HEK293 (cell line): ENCODE results near the gene FILIP1L.

Experiments used
- ATF2 ChIP-seq: fragments of 450-650 bp; formaldehyde crosslinking; IDR thresholded peaks from 2 replicates; pipeline ENCODE4 v1.5.1; 2016; ENCODE audit warnings: missing biosample characterization, missing genetic modification characterization, low read depth
- SP7 ChIP-seq: fragments of 450-650 bp; formaldehyde crosslinking; IDR thresholded peaks from 2 replicates; pipeline ENCODE4 v1.5.1; 2016; ENCODE audit warnings: missing biosample characterization, missing genetic modification characterization
- TCF7L2 ChIP-seq: IDR thresholded peaks from 2 replicates; pipeline ENCODE4 v1.6.1; 2011; ENCODE audit warnings: low read depth, mild to moderate bottlenecking, inconsistent platforms, low read length, moderate library complexity, borderline replicate concordance
- YY1 ChIP-seq: fragments of 450-650 bp; formaldehyde crosslinking; IDR thresholded peaks from 2 replicates; pipeline ENCODE4 v1.5.1; 2018; ENCODE audit warnings: missing biosample characterization, missing genetic modification characterization
- ZBTB1 ChIP-seq: fragments of 450-650 bp; formaldehyde crosslinking; IDR thresholded peaks from 2 replicates; pipeline ENCODE4 v1.5.1; 2016; ENCODE audit warnings: missing biosample characterization, missing genetic modification characterization
- ZBTB20 ChIP-seq: fragments of 450-650 bp; formaldehyde crosslinking; IDR thresholded peaks from 2 replicates; pipeline ENCODE4 v1.5.1; 2016; ENCODE audit warnings: missing biosample characterization, missing genetic modification characterization
- ZBTB21 ChIP-seq: fragments of 450-650 bp; formaldehyde crosslinking; IDR thresholded peaks from 2 replicates; pipeline ENCODE4 v1.5.1; 2017; ENCODE audit warnings: missing biosample characterization, missing genetic modification characterization
- ZBTB7A ChIP-seq: fragments of 450-650 bp; formaldehyde crosslinking; IDR thresholded peaks from 2 replicates; pipeline ENCODE4 v1.5.1; 2016; ENCODE audit warnings: low read depth, missing biosample characterization, missing genetic modification characterization
- ZNF146 ChIP-seq: fragments of 450-650 bp; formaldehyde crosslinking; IDR thresholded peaks from 2 replicates; pipeline ENCODE4 v1.5.1; 2016; ENCODE audit warnings: missing biosample characterization, missing genetic modification characterization
- ZNF274 ChIP-seq, 2 experiments: fragments of 200-500 bp in 1 of 2; fragments of 450-650 bp in 1 of 2; sonication (Bioruptor generic) in 1 of 2; formaldehyde crosslinking in 1 of 2; IDR thresholded peaks; 2 replicates each; pipeline versions ENCODE4 v1.5.1 to v1.6.1; 2014 to 2016; ENCODE audit warnings: borderline replicate concordance in 1 of 2, inconsistent platforms in 1 of 2, low read length in 1 of 2, missing biosample characterization in 1 of 2, missing genetic modification characterization in 1 of 2
- ZNF529 ChIP-seq: fragments of 450-650 bp; formaldehyde crosslinking; IDR thresholded peaks from 2 replicates; pipeline ENCODE4 v1.5.1; 2017; ENCODE audit warnings: missing genetic modification characterization, missing biosample characterization; ENCODE audit not compliant: insufficient replicate concordance
- ZNF707 ChIP-seq: fragments of 450-650 bp; formaldehyde crosslinking; IDR thresholded peaks from 2 replicates; pipeline ENCODE4 v1.5.1; 2016; ENCODE audit warnings: missing biosample characterization, missing genetic modification characterization
- ZNF830 ChIP-seq: fragments of 450-650 bp; IDR thresholded peaks from 2 replicates; pipeline ENCODE4 v1.5.0; 2018; ENCODE audit warnings: missing biosample characterization, missing genetic modification characterization, low read depth, mild to moderate bottlenecking, moderate library complexity
- TF ChIP-seq, protein P1 (sequence below): fragments of 450-650 bp; formaldehyde crosslinking; IDR thresholded peaks from 2 replicates; pipeline ENCODE4 v1.5.1; 2016; ENCODE audit warnings: missing biosample characterization, missing genetic modification characterization

GRCh38 chr3:100062665-100063064 is 51.6 kb downstream of the FILIP1L start:
- TF ChIP-seq TCF7L2 (no peak), ZNF830 (tag by site-specific recombination) (no peak), ATF2 (no peak), ZBTB20 (tag by site-specific recombination) (no peak), ZBTB21 (tag by site-specific recombination) (no peak), ZBTB7A (tag by site-specific recombination) (no peak), ZBTB1 (tag by site-specific recombination) (no peak), SP7 (tag by site-specific recombination) (no peak), ZNF146 (no peak), ZNF529 (tag by site-specific recombination) (no peak), ZNF274 (IDR thresholded peaks at IDR 0.05; ENCODE audit: low read length) (no peak), ZNF274 (tag by site-specific recombination; IDR thresholded peaks at IDR 0.05; ENCODE audit: borderline replicate concordance) (no peak), ZNF707 (tag by site-specific recombination) (no peak), YY1 (no peak)
- TF ChIP-seq, protein P1, sequence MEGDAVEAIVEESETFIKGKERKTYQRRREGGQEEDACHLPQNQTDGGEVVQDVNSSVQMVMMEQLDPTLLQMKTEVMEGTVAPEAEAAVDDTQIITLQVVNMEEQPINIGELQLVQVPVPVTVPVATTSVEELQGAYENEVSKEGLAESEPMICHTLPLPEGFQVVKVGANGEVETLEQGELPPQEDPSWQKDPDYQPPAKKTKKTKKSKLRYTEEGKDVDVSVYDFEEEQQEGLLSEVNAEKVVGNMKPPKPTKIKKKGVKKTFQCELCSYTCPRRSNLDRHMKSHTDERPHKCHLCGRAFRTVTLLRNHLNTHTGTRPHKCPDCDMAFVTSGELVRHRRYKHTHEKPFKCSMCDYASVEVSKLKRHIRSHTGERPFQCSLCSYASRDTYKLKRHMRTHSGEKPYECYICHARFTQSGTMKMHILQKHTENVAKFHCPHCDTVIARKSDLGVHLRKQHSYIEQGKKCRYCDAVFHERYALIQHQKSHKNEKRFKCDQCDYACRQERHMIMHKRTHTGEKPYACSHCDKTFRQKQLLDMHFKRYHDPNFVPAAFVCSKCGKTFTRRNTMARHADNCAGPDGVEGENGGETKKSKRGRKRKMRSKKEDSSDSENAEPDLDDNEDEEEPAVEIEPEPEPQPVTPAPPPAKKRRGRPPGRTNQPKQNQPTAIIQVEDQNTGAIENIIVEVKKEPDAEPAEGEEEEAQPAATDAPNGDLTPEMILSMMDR, result no peak
